HAP-1 (cell line): ENCODE data around the gene EBLN2.
"Not testable (repeated sequence)": the region's sequence is repeated elsewhere in the genome, so short reads cannot be mapped to it uniquely, and the experiment has no call there.

Source experiments
- DNase-seq, 2 experiments: peaks; one replicate each; pipeline ENCODE4 v3.0.0-alpha.2; 2016 to 2020; ENCODE audit warnings: low spot score in 2 of 2
- H3K27me3 ChIP-seq: fragments of 250-450 bp; sonication (Bioruptor Pico); 2 replicates; pipeline ENCODE4 v1.5.1; 2020; ENCODE audit warnings: low read depth, mild to moderate bottlenecking, moderate library complexity
- H3K36me3 ChIP-seq: fragments of 250-450 bp; sonication (Bioruptor Pico); replicated peaks from 2 replicates; pipeline ENCODE4 v1.5.1; 2020; ENCODE audit warnings: mild to moderate bottlenecking
- H3K4me1 ChIP-seq: fragments of 250-450 bp; sonication (Bioruptor Pico); 2 replicates; pipeline ENCODE4 v1.5.1; 2020; ENCODE audit warnings: mild to moderate bottlenecking
- H3K4me3 ChIP-seq: fragments of 250-450 bp; sonication (Bioruptor Pico); 2 replicates; pipeline ENCODE4 v1.5.1; 2020; ENCODE audit warnings: mild to moderate bottlenecking, moderate library complexity
- H3K9me3 ChIP-seq: fragments of 250-450 bp; sonication (Bioruptor Pico); 2 replicates; pipeline ENCODE4 v1.5.1; 2020; ENCODE audit warnings: mild to moderate bottlenecking, moderate library complexity
- in situ Hi-C: fragments of 300-500 bp; cut with MboI; formaldehyde crosslinking; loops from 3 replicates; pipeline ENCODE4 v1.14.3; 2020; ENCODE audit warnings: low sequenced_read_pairs, inconsistent platforms, mixed read lengths

EBLN2 gene

DNA sequence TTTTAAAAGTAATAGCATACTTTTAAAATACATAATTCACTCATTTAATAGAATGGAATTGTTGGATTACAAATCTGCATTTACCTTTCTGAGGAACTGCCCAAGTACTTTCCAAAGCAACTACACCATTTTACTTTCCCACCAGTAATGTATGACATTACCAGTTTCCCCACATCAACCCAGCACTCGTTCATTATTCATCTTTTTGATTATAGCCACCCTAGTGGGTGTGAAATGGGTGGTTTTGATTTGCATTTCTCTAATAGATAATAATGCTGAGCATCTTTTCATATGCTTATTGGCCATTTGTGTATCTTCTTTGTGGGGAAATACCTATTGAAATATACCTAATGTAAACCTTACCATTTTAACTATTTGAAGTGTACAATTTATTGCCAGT lies 18.0 kb upstream of the EBLN2 start:
- H3K4me1 ChIP-seq, result peaks cover 39% of the 10 kb centered on the region
- peak in 1 of 2 experiments; percentile 38 for DNase-seq
- in situ Hi-C loops, result loop anchor here (10.0 kb wide), 1 partner anchor 99 kb away; no protein-coding TSS in a partner anchor
- H3K27me3 ChIP-seq, result no peaks in the 10 kb centered on the region
- H3K4me3 ChIP-seq, result no peak overlapping the region
- no peaks in the 10 kb centered on the region; the same call in none of the 2 replicates for H3K36me3 ChIP-seq
- no peaks in the 10 kb centered on the region for H3K9me3 ChIP-seq

- no peak overlapping the region for H3K4me3 ChIP-seq
- peaks cover 31% of the 10 kb centered on the region for H3K4me1 ChIP-seq
- no peaks in the 10 kb centered on the region; the same call in none of the 2 replicates for H3K36me3 ChIP-seq
- no peaks in the 10 kb centered on the region for H3K9me3 ChIP-seq
- in situ Hi-C loops, result loop anchor here (10.0 kb wide), 1 partner anchor 101 kb away; no protein-coding TSS in a partner anchor
- H3K27me3 ChIP-seq, result no peaks in the 10 kb centered on the region
- DNase-seq, result no peak
Observed at GRCh38 chr3:73045391-73045790, 16.1 kb upstream of the EBLN2 start.

DNA sequence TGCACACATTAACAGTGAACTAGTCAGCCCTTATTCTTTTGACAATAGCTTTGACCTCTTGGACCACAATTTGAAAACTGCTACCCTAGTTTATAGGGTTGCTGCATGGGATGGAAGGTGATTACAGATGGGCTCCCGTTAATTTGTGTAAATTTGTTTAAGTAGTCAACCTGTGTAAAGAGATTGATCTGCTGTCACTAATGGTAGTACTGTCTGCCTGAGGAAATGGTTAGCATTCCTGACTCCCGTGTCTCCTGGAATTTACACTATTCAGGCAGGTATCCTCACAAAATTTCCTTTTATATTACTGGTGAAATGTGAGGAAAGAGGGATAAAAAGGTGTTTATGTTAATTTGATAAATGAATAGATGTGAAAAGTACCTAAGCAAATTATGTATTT lies 15.3 kb upstream of the EBLN2 start:
- Histone ChIP-seq H3K4me3 (no peak overlapping the region), H3K9me3 (no peaks in the 10 kb centered on the region), H3K36me3 (peaks cover under 1% of the 10 kb centered on the region), H3K27me3 (no peaks in the 10 kb centered on the region), H3K4me1 (peaks cover 31% of the 10 kb centered on the region)
- in situ Hi-C loops, result loop anchor here (10.0 kb wide), 1 partner anchor 101 kb away; no protein-coding TSS in a partner anchor
- DNase-seq, result no peak

GRCh38 chr3:73049319-73049718 lies 12.1 kb upstream of the EBLN2 start:
- H3K9me3 ChIP-seq, result no peaks in the 10 kb centered on the region
- no peak overlapping the region for H3K4me3 ChIP-seq
- DNase-seq, result no peak
- H3K27me3 ChIP-seq, result no peaks in the 10 kb centered on the region
- H3K36me3 ChIP-seq, result peaks cover 2% of the 10 kb centered on the region
- H3K4me1 ChIP-seq, result peaks cover 11% of the 10 kb centered on the region
- in situ Hi-C loops, result loop anchor here (10.0 kb wide), 1 partner anchor 105 kb away; no protein-coding TSS in a partner anchor

- peaks cover 6% of the 10 kb centered on the region for H3K36me3 ChIP-seq
- H3K4me1 ChIP-seq, result peaks cover 23% of the 10 kb centered on the region
- no peak for DNase-seq
- H3K27me3 ChIP-seq, result no peaks in the 10 kb centered on the region
- in situ Hi-C loops, result no loop called here
- no peaks in the 10 kb centered on the region for H3K9me3 ChIP-seq
- no peak overlapping the region for H3K4me3 ChIP-seq
Observed at GRCh38 chr3:73052857-73053256, 8.6 kb upstream of the EBLN2 start.

- Histone ChIP-seq H3K9me3 (no peaks in the 10 kb centered on the region), H3K27me3 (no peaks in the 10 kb centered on the region), H3K36me3 (peaks cover 8% of the 10 kb centered on the region; the same call in 1 of the 2 replicates), H3K4me3 (no peak overlapping the region), H3K4me1 (peaks cover 35% of the 10 kb centered on the region)
- DNase-seq, result no peak
- in situ Hi-C loops, result no loop called here
Observed at GRCh38 chr3:73055583-73055982, 5.9 kb upstream of the EBLN2 start.

- in situ Hi-C loops, result no loop called here
- Histone ChIP-seq H3K9me3 (no peaks in the 10 kb centered on the region), H3K36me3 (peaks cover 10% of the 10 kb centered on the region), H3K4me3 (no peak overlapping the region), H3K27me3 (no peaks in the 10 kb centered on the region), H3K4me1 (peaks cover 37% of the 10 kb centered on the region)
- DNase-seq, result peak in 1 of 2 experiments; percentile 64
Observed at GRCh38 chr3:73056014-73056844, 5.2 kb upstream of the EBLN2 start.

DNA sequence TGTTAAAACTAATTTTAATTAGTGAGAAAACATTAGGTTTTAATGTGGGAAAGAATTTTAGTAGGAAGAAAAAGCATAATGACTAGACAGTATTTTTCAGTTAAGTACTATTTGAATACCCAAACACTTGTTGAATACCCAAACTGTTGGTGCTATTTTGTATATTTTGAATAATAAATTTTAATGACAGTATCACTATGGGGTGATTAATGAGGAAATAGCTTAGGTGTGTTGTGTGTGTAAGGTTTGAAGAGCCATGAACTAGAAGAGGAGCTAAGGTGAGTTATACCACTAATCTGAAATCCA lies 4.7 kb upstream of the EBLN2 start:
- no peaks in the 10 kb centered on the region for H3K9me3 ChIP-seq
- H3K36me3 ChIP-seq, result peaks cover 13% of the 10 kb centered on the region
- H3K4me3 ChIP-seq, result no peak overlapping the region
- DNase-seq, result no peak
- no peaks in the 10 kb centered on the region for H3K27me3 ChIP-seq
- H3K4me1 ChIP-seq, result peaks cover 37% of the 10 kb centered on the region
- in situ Hi-C loops, result no loop called here

DNA sequence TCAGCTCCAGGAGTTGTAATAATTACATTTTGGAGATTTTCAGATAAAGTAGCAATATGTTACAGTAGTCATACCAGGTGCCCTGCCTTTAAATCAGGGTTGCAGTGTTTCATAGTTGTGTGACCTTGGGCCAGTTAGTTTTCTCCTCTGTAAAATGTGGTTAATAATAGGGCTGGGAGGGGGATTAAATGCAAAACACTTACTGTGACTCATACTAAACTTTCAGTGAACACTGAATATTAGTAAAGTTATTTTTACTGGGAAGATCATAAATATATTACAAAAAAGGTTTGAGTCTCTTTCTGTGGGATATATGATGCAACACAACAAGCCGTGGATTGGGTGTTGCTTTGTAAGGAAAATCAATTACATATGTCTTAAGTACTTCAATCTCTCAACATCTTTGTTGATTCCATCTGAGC lies 1.1 kb upstream of the EBLN2 start:
- in situ Hi-C loops, result no loop called here
- peaks cover 42% of the 10 kb centered on the region for H3K36me3 ChIP-seq
- no peaks in the 10 kb centered on the region for H3K9me3 ChIP-seq
- peaks cover 32% of the 10 kb centered on the region for H3K4me1 ChIP-seq
- no peak overlapping the region for H3K4me3 ChIP-seq
- DNase-seq, result no peak
- H3K27me3 ChIP-seq, result no peaks in the 10 kb centered on the region

DNA sequence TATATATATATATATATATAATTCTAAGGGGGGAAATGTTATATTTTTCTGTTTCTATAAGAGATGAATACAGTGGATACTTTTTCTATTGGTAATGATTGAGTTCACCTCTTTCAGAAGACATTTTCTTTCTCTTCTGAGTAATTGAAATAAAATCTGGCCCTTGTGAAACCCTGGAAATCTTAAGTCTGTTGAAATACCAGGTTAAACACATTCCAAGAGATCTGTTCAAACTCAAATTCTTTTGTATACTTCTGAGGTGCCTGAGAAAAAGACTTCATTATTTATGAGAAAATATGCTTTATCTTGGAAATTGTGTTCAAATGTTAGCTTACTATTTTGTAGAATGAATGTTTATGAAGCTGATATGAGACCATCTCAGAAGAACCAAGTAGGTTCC lies 4.8 kb downstream of the EBLN2 start:
- in situ Hi-C loops, H3K4me3 ChIP-seq, H3K27me3 ChIP-seq, DNase-seq, H3K4me1 ChIP-seq, H3K9me3 ChIP-seq: not testable (repeated sequence)
- peaks cover 48% of the 10 kb centered on the region for H3K36me3 ChIP-seq

DNA sequence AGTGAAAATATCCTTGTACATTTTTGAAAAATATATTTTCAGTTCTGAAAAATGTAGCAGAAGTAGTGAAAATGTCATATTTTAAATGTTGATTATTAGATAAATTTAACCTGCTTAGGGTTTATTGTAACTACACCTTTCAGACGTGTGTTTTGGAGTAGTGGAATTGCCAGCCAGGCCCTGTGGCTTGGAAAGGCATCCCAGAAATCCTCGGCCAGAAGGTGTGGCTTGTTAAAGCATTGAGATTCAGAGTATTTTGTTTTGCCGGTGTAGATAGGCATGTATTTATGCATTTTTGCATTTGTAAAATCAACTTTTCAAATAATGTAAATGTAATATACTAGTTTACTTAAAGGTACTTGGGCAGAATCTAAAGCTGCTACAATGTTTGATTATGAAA lies 7.0 kb downstream of the EBLN2 start:
- no peaks in the 10 kb centered on the region for H3K9me3 ChIP-seq
- in situ Hi-C loops, result no loop called here
- peaks cover 5% of the 10 kb centered on the region; the same call in 1 of the 2 replicates for H3K4me1 ChIP-seq
- peaks cover 33% of the 10 kb centered on the region for H3K36me3 ChIP-seq
- H3K4me3 ChIP-seq, result no peak overlapping the region
- no peak for DNase-seq
- H3K27me3 ChIP-seq, result no peaks in the 10 kb centered on the region

GRCh38 chr3:73069187-73069586 lies 7.7 kb downstream of the EBLN2 start:
- H3K36me3 ChIP-seq, result peaks cover 26% of the 10 kb centered on the region
- in situ Hi-C loops, result no loop called here
- no peak for DNase-seq
- no peak overlapping the region for H3K4me3 ChIP-seq
- H3K4me1 ChIP-seq, result peaks cover 5% of the 10 kb centered on the region; the same call in 1 of the 2 replicates
- H3K27me3 ChIP-seq, result no peaks in the 10 kb centered on the region
- no peaks in the 10 kb centered on the region for H3K9me3 ChIP-seq

GRCh38 chr3:73069775-73070444 lies 8.5 kb downstream of the EBLN2 start:
- Histone ChIP-seq H3K4me3 (no peak overlapping the region), H3K36me3 (peaks cover 19% of the 10 kb centered on the region), H3K4me1 (peaks cover 5% of the 10 kb centered on the region; the same call in 1 of the 2 replicates), H3K9me3 (no peaks in the 10 kb centered on the region), H3K27me3 (no peaks in the 10 kb centered on the region)
- no peak for DNase-seq
- in situ Hi-C loops, result loop anchor here (10.0 kb wide), 1 partner anchor 125 kb away; no protein-coding TSS in a partner anchor
